ENCODE measurements around the gene ABCA13.

ABCA13 gene

GRCh38 chr7:48426331-48426965 lies 255.2 kb downstream of the ABCA13 start:
- Histone ChIP-seq H3K4me3 (ENCODE audit: low read length) (no peak overlapping the region), H3K9me3 (ENCODE audit: control insufficient read depth, insufficient read depth, low read length) (no peaks in the 10 kb centered on the region), H3K4me1 (ENCODE audit: control insufficient read depth, low read length) (no peaks in the 10 kb centered on the region), H3K27me3 (ENCODE audit: control insufficient read depth, low read length) (no peaks in the 10 kb centered on the region), H4K20me1 (ENCODE audit: control insufficient read depth, insufficient read depth, low read depth, low read length) (no peaks in the 10 kb centered on the region), H3K79me2 (ENCODE audit: control insufficient read depth, low read length) (no peaks in the 10 kb centered on the region), H3K36me3 (ENCODE audit: control insufficient read depth, low read length) (no peaks in the 10 kb centered on the region), H3K4me2 (ENCODE audit: low read length) (no peak overlapping the region), H3K27ac (ENCODE audit: low read depth, low read length) (no peak overlapping the region), H3K9me2 (replicated peaks; ENCODE audit: control insufficient read depth, low read length) (no peaks in the 10 kb centered on the region), H3F3A (ENCODE audit: control insufficient read depth, insufficient read depth) (no peaks in the 10 kb centered on the region)
- TF ChIP-seq EZH2phosphoT487 (IDR thresholded peaks at IDR 0.05; ENCODE audit: borderline replicate concordance, low read length) (no peak), CTCF (IDR thresholded peaks at IDR 0.05; ENCODE audit: low read depth, low read length, poor library complexity, severe bottlenecking) (no peak)

- Histone ChIP-seq H3K4me1 (ENCODE audit: control insufficient read depth, low read length) (no peaks in the 10 kb centered on the region), H3K36me3 (ENCODE audit: control insufficient read depth, low read length) (no peaks in the 10 kb centered on the region), H4K20me1 (ENCODE audit: control insufficient read depth, insufficient read depth, low read depth, low read length) (no peaks in the 10 kb centered on the region), H3K27me3 (ENCODE audit: control insufficient read depth, low read length) (no peaks in the 10 kb centered on the region), H3K9me3 (ENCODE audit: control insufficient read depth, insufficient read depth, low read length) (no peaks in the 10 kb centered on the region), H3K79me2 (ENCODE audit: control insufficient read depth, low read length) (no peaks in the 10 kb centered on the region), H3F3A (ENCODE audit: control insufficient read depth, insufficient read depth) (no peaks in the 10 kb centered on the region), H3K9me2 (replicated peaks; ENCODE audit: control insufficient read depth, low read length) (no peaks in the 10 kb centered on the region), H3K4me2 (ENCODE audit: low read length) (no peak overlapping the region), H3K4me3 (ENCODE audit: low read length) (no peak overlapping the region), H3K27ac (ENCODE audit: low read depth, low read length) (no peak overlapping the region)
- TF ChIP-seq EZH2phosphoT487 (IDR thresholded peaks at IDR 0.05; ENCODE audit: borderline replicate concordance, low read length) = no peak
- no peak for TF ChIP-seq CTCF (IDR thresholded peaks at IDR 0.05; ENCODE audit: low read depth, low read length, poor library complexity, severe bottlenecking)
Observed at GRCh38 chr7:48426966-48427555, 255.8 kb downstream of the ABCA13 start.

DNA sequence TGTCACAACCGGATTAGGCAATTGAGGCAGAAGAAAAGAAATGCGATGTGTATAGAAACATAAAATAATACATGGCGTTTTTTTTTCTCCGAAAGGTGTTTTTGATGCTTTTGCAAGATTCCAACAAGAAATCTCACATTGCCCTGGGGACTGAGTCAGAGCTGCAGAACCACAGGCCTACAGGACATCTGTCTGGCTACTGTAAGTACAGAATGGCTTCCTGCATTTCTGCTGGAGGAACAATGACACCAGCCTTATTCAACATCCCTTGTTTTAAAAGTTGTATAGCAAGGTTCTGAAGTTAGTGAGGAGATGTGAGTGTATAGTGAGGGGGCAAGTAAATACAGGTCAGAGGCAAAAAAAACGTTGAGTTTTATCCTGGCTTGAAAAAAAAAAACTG lies 256.4 kb downstream of the ABCA13 start:
- Histone ChIP-seq H3K9me2 (replicated peaks; ENCODE audit: control insufficient read depth, low read length) (no peaks in the 10 kb centered on the region), H3K36me3 (ENCODE audit: control insufficient read depth, low read length) (no peaks in the 10 kb centered on the region), H3K9me3 (ENCODE audit: control insufficient read depth, insufficient read depth, low read length) (no peaks in the 10 kb centered on the region), H4K20me1 (ENCODE audit: control insufficient read depth, insufficient read depth, low read depth, low read length) (no peaks in the 10 kb centered on the region), H3K4me3 (ENCODE audit: low read length) (no peak overlapping the region), H3F3A (ENCODE audit: control insufficient read depth, insufficient read depth) (no peaks in the 10 kb centered on the region), H3K79me2 (ENCODE audit: control insufficient read depth, low read length) (no peaks in the 10 kb centered on the region), H3K4me1 (ENCODE audit: control insufficient read depth, low read length) (no peaks in the 10 kb centered on the region), H3K27me3 (ENCODE audit: control insufficient read depth, low read length) (no peaks in the 10 kb centered on the region), H3K4me2 (ENCODE audit: low read length) (no peak overlapping the region), H3K27ac (ENCODE audit: low read depth, low read length) (no peak overlapping the region)
- TF ChIP-seq EZH2phosphoT487 (IDR thresholded peaks at IDR 0.05; ENCODE audit: borderline replicate concordance, low read length) = no peak
- no peak for TF ChIP-seq CTCF (IDR thresholded peaks at IDR 0.05; ENCODE audit: low read depth, low read length, poor library complexity, severe bottlenecking)

All from DOHH2 (cell line).